ENCODE results near the gene KRTAP10-4. TPM values are rescaled to one million over a fixed set of nuclear protein-coding genes. Genes with fewer than 3 reads are reported as not detected.

KRTAP10-4 gene
- total and polyA plus RNA-seq, 2 donors (not counting 1 experiment from before 2014, with no cell fraction given), result not detected

DNA sequence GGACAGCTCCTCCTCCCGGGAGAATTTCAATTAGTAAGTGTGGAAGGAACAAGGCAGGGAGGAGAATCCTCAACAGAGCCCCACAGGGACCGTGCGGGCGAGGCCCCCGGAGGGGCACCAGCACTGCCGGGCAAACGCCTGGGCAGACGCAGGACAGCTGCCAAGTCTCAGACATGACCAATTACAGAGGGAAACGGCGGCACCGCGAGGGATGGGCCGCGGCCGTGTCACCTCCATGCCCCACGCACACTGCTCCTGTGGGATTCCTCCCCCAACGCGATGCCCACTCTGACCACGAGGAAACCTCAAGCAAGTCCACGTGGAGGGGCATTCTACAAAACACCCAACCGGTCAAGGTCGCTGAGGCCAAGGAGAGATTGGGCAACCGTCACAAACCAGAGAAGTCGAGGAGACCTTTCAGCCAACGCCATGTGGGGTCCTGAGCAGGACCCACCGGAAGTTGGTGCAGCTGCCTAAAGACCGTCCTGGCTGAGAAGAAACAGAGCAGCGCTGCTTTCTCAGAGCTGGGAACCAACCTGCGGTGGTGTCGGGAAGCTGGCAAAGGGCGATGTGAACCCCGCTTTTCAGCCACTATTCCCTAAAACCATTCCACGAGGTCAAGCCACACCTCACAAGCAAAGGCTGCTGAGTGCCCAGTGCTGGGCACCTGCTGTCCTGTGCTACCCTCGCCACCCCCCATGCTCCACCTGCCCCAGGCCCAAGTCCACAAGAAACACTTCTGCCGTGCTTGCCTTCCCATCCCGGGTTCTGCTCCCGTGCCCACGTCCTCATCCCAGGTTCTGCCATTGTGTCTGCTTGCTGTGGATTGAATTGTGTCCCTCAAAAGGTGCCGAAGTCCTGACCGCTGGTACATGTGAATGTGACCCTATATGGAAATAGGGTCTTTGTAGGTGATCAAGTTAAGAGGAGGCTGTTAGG is 1.4 kb upstream of the KRTAP10-4 start:
- no peak overlapping the region for H3K4me3 Mint-ChIP-seq
- H3K79me2 ChIP-seq (ENCODE audit: control insufficient read depth, insufficient read depth, low read length), result no peaks in the 10 kb centered on the region
- peaks cover 2% of the 10 kb centered on the region for H3K9me3 Mint-ChIP-seq (ENCODE audit: insufficient read depth)
- no peak for DNase-seq
- ChIA-PET CTCF (no interaction called here), POLR2A (no interaction called here)
- no peak overlapping the region for H2AFZ ChIP-seq (ENCODE audit: insufficient read depth, low read depth, low read length, poor library complexity, severe bottlenecking)
- peaks cover 33% of the 10 kb centered on the region for H3K27me3 Mint-ChIP-seq
- H3K9ac ChIP-seq (ENCODE audit: low read length), result no peak overlapping the region
- WGBS (ENCODE audit: insufficient coverage), result 91% methylated on average over 33 of the region's 40 CpGs
- H3K4me1 Mint-ChIP-seq, result peaks cover 3% of the 10 kb centered on the region
- H3K27me3 ChIP-seq (replicated peaks in 1 of 4; ENCODE audit: control extremely low read depth in 1 of 4, control insufficient read depth in 3 of 4, insufficient read depth in 4 of 4, low read length in 3 of 4), result peaks cover 0 to 4% (median 0%) of the 10 kb centered on the region in 4 experiments
- peaks cover 0 to 31% (median 7%) of the 10 kb centered on the region in 3 donors for H3K9me3 ChIP-seq (ENCODE audit: control extremely low read depth in 1 of 3, control insufficient read depth in 2 of 3, insufficient read depth in 1 of 3, low read length in 2 of 3)
- TF ChIP-seq, protein P1, sequence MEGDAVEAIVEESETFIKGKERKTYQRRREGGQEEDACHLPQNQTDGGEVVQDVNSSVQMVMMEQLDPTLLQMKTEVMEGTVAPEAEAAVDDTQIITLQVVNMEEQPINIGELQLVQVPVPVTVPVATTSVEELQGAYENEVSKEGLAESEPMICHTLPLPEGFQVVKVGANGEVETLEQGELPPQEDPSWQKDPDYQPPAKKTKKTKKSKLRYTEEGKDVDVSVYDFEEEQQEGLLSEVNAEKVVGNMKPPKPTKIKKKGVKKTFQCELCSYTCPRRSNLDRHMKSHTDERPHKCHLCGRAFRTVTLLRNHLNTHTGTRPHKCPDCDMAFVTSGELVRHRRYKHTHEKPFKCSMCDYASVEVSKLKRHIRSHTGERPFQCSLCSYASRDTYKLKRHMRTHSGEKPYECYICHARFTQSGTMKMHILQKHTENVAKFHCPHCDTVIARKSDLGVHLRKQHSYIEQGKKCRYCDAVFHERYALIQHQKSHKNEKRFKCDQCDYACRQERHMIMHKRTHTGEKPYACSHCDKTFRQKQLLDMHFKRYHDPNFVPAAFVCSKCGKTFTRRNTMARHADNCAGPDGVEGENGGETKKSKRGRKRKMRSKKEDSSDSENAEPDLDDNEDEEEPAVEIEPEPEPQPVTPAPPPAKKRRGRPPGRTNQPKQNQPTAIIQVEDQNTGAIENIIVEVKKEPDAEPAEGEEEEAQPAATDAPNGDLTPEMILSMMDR (IDR thresholded peaks at IDR 0.05), result no peak
- TF ChIP-seq EZH2 (IDR thresholded peaks at IDR 0.05; ENCODE audit: borderline replicate concordance, insufficient read depth, low read depth, low read length, poor library complexity, severe bottlenecking), result no peak
- no peaks in the 10 kb centered on the region for H4K20me1 ChIP-seq (ENCODE audit: control insufficient read depth, insufficient read depth, low read length, poor library complexity, severe bottlenecking)
- H3K36me3 ChIP-seq (replicated peaks in 1 of 2; ENCODE audit: control extremely low read depth in 1 of 2, control insufficient read depth in 1 of 2, extremely low read depth in 1 of 2, insufficient read depth in 2 of 2, low read length in 1 of 2), result no peaks in the 10 kb centered on the region
- H3K27ac Mint-ChIP-seq, result no peak overlapping the region
- no peak for ATAC-seq (ENCODE audit: low read depth)
- intact Hi-C loops (cut with micrococcal nuclease), result no loop called here
- H3K27ac ChIP-seq (ENCODE audit: low read length in 2 of 2), result no peak overlapping the region
- H3K4me3 ChIP-seq (ENCODE audit: control extremely low read depth in 1 of 5, extremely low read depth in 1 of 5, insufficient read depth in 1 of 5, low read depth in 2 of 5, low read length in 4 of 5), result no peak overlapping the region
- peaks cover under 1 to 2% of the 10 kb centered on the region in 2 donors for H3K4me1 ChIP-seq (ENCODE audit: control insufficient read depth in 2 of 2, insufficient read depth in 2 of 2, low read length in 2 of 2)
- H3K4me2 ChIP-seq (replicated peaks; ENCODE audit: low read depth, low read length, poor library complexity, severe bottlenecking), result no peak overlapping the region

DNA sequence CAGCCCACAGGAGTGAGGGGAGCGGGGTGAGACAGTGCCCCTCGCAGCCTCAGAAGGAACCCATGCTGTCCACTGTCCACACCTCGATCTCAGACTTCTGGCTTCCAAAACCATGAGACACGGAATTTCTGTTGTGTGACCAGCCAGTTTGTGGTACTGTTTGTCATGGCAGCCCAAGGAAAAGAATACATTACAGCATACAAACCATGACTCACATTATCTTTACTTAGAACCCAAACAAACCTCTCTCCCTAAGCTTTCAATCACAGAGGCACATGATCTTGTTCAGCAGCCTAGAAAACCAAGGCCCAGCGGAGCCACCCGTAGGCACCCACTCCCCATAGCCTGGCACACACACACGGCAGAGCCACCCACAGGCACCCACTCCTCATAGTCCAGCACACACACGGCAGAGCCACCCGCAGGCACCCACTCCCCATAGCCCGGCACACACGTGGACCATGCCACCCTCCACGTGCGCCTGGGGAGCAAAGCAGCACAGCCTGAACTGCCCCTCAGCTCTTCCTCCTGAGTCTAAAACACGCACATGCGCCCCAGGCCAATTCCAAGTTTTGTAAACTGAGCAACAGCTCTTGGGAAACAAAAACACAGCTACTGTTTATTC is 458 bp upstream of the KRTAP10-4 start:
- intact Hi-C loops (cut with micrococcal nuclease), result no loop called here
- H3K4me1 ChIP-seq (ENCODE audit: control insufficient read depth in 2 of 2, insufficient read depth in 2 of 2, low read length in 2 of 2), result no peaks in the 10 kb centered on the region
- H3K27ac ChIP-seq (ENCODE audit: low read length in 2 of 2), result no peak overlapping the region
- H3K9ac ChIP-seq (ENCODE audit: low read length), result no peak overlapping the region
- no peaks in the 10 kb centered on the region for H4K20me1 ChIP-seq (ENCODE audit: control insufficient read depth, insufficient read depth, low read length, poor library complexity, severe bottlenecking)
- peaks cover 0 to 29% (median 11%) of the 10 kb centered on the region in 3 donors for H3K9me3 ChIP-seq (ENCODE audit: control extremely low read depth in 1 of 3, control insufficient read depth in 2 of 3, insufficient read depth in 1 of 3, low read length in 2 of 3)
- 87% methylated on average over 14 of the region's 15 CpGs for WGBS (ENCODE audit: insufficient coverage)
- Mint-ChIP-seq H3K27ac (no peak overlapping the region), H3K9me3 (ENCODE audit: insufficient read depth) (peaks cover 5% of the 10 kb centered on the region), H3K4me1 (no peaks in the 10 kb centered on the region), H3K27me3 (peaks cover 33% of the 10 kb centered on the region), H3K4me3 (no peak overlapping the region)
- H3K4me3 ChIP-seq (ENCODE audit: control extremely low read depth in 1 of 5, extremely low read depth in 1 of 5, insufficient read depth in 1 of 5, low read depth in 2 of 5, low read length in 4 of 5), result no peak overlapping the region
- H3K4me2 ChIP-seq (replicated peaks; ENCODE audit: low read depth, low read length, poor library complexity, severe bottlenecking), result no peak overlapping the region
- no peak for DNase-seq
- POLR2A ChIA-PET, result no interaction called here
- peaks cover 0 to 4% (median 0%) of the 10 kb centered on the region in 4 experiments for H3K27me3 ChIP-seq (replicated peaks in 1 of 4; ENCODE audit: control extremely low read depth in 1 of 4, control insufficient read depth in 3 of 4, insufficient read depth in 4 of 4, low read length in 3 of 4)
- no peaks in the 10 kb centered on the region for H3K36me3 ChIP-seq (replicated peaks in 1 of 2; ENCODE audit: control extremely low read depth in 1 of 2, control insufficient read depth in 1 of 2, extremely low read depth in 1 of 2, insufficient read depth in 2 of 2, low read length in 1 of 2)
- H3K79me2 ChIP-seq (ENCODE audit: control insufficient read depth, insufficient read depth, low read length), result no peaks in the 10 kb centered on the region
- CTCF ChIA-PET, result no interaction called here
- TF ChIP-seq, protein P1 (IDR thresholded peaks at IDR 0.05), result no peak
- TF ChIP-seq EZH2 (IDR thresholded peaks at IDR 0.05; ENCODE audit: borderline replicate concordance, insufficient read depth, low read depth, low read length, poor library complexity, severe bottlenecking), result no peak
- no peak for ATAC-seq (ENCODE audit: low read depth)
- no peak overlapping the region for H2AFZ ChIP-seq (ENCODE audit: insufficient read depth, low read depth, low read length, poor library complexity, severe bottlenecking)
